C4-2B (cell line): ENCODE measurements around the gene GPR180.

Experiments used
- H3K27ac ChIP-seq: fragments of 450-650 bp; 2 replicates; pipeline ENCODE4 v1.5.1; 2017
- ZFX ChIP-seq: fragments of 450-650 bp; IDR thresholded peaks from 2 replicates; pipeline ENCODE4 v1.6.1; 2017
- TF ChIP-seq, protein P1 (sequence below): fragments of 450-650 bp; conservative IDR thresholded peaks from 2 replicates; pipeline ENCODE4 v1.5.1; 2017; ENCODE audit warnings: mild to moderate bottlenecking

GPR180 gene

DNA sequence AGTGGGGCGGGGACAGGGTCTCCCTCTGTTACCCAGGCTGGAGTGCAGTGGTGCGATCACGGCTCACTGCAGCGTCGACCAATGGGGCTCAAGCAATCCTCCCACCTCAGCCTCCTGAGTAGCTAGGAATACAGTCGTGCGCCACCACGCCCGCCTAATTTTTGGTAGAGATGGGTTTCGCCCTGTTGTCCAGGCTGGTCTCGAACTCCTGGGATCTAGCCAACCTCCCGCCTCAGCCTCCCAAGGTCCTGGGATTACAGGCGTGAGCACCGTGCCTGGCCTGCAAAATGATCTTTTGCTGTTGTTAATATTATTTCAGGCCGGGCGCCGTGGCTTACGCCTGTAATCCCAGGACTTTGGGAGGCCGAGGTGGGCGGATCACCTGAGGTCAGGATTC is 5.1 kb upstream of the GPR180 start:
- TF ChIP-seq, protein P1, sequence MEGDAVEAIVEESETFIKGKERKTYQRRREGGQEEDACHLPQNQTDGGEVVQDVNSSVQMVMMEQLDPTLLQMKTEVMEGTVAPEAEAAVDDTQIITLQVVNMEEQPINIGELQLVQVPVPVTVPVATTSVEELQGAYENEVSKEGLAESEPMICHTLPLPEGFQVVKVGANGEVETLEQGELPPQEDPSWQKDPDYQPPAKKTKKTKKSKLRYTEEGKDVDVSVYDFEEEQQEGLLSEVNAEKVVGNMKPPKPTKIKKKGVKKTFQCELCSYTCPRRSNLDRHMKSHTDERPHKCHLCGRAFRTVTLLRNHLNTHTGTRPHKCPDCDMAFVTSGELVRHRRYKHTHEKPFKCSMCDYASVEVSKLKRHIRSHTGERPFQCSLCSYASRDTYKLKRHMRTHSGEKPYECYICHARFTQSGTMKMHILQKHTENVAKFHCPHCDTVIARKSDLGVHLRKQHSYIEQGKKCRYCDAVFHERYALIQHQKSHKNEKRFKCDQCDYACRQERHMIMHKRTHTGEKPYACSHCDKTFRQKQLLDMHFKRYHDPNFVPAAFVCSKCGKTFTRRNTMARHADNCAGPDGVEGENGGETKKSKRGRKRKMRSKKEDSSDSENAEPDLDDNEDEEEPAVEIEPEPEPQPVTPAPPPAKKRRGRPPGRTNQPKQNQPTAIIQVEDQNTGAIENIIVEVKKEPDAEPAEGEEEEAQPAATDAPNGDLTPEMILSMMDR: no peak
- TF ChIP-seq ZFX: no peak
- peak overlapping the region; percentile 73 for H3K27ac ChIP-seq

DNA sequence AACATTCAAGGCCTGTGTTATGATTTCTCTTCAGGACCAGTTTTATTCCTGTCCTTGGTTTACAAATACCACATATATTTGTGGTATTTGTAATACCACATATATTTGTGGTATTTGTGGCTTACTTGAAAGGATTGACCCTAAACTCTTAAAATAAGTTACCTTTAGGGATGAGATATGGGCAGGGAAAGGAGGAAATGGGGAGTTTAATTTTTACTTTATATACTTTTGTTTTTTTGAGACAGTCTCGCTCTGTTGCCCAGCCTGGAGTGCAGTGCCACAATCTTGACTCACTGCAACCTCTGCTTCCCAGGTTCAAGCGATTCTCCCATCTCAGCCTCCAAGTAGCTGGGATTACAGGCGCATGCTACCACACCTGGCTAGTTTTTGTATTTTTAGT is 3.4 kb upstream of the GPR180 start:
- H3K27ac ChIP-seq: no peak overlapping the region
- TF ChIP-seq ZFX: no peak
- TF ChIP-seq, protein P1: no peak

DNA sequence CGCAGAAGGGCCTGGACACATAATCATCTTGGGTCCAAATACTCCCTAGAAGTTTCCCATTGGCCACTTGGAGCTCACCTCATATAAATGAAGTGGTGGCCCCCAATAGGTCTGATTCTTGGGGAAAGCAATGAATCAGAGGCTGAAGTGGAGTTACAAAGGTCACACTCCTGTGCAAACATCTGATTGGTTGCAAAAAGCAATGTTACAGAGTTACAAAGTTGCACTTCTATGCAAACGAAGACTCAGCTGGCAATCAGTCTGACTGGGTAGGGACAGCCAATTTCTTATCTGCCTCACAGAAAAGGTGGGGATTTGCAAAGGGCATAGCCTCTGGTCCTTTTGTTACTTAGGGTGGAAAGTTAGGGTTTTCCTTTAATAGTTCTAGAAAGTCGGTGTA is 1.8 kb upstream of the GPR180 start:
- TF ChIP-seq ZFX: no peak
- TF ChIP-seq, protein P1: no peak
- H3K27ac ChIP-seq: no peak overlapping the region

DNA sequence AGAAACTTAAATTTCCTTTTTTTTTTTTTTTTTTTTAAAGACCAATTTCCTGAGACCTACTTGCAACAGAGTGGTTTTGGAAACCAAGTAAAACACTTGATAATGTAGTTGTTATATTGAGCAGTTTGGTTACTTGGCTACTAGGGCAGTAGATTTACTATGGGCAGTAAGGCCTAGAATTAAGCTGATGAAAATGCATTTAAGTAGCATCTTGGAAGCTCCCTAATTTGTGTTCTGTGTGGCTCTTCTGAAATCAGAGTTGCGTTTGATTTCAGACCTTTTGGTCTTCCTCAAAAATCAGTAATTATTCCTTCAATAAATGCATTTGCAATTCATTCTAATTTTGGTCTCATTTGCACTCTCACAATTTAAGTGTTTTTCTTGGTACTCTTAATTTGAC is 810 bp downstream of the GPR180 start:
- peak overlapping the region; percentile 90 for H3K27ac ChIP-seq
- TF ChIP-seq, protein P1: no peak
- TF ChIP-seq ZFX: no peak

DNA sequence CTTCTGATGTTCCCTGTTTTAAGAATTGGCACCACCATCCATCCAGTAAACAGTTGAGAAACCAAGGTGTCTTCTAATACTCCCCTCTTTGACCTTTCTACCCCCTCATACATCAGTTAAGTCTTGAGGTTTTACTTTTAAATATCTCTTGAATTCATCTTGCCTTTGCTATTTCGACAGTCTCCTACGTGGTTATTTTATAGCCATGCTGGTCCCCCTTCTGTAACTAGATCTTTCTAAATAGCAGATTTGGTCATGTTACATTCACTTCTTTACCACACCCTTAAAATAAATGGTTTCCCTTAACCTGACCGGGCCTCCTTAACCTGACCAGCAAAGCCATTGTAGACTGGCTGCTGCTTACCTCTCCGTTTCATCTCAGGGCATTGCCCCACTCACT is 5.4 kb downstream of the GPR180 start:
- TF ChIP-seq, protein P1: no peak
- no peak for TF ChIP-seq ZFX
- H3K27ac ChIP-seq: no peak overlapping the region

DNA sequence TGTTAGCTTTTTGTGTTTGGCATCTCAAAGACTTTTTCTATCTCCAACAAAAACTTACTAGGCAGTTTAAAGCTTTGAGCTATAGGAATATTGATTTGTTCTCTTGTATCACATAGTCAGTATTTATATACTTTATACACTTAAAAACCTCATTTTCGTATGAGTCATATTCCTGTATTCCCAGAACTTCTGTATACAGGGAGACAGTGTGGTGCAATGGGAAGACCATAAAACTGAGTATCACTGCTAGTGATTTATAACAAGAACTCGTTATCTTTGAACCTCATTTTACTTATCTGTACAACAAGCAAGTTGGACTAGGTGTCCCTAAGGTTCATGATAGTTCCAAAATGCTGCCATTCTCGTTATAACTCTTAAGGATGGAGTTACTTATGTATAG is 6.3 kb downstream of the GPR180 start:
- no peak overlapping the region for H3K27ac ChIP-seq
- TF ChIP-seq ZFX: no peak
- TF ChIP-seq, protein P1: no peak

DNA sequence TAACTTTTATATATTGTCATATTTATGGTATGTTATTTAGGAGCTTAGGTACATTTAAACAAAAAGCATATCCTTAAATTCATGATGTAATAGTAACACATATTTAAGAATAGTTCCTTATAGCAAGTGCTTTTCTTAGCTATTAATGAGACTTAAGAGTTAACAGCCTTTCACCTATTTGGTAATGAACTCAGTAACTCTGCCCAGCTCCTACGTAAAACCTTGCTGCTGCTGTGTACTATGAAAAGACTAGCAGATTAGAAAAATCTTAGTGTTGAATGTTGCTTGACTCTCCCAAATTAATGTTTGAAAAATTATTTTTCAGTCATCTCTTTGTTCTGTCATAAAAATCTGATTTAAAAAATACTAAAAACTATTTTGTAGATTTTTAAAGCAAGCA is 6.9 kb downstream of the GPR180 start:
- TF ChIP-seq, protein P1: no peak
- TF ChIP-seq ZFX: no peak
- no peak overlapping the region for H3K27ac ChIP-seq
